ENCODE measurements around the gene GLI3.

The GLI3 gene

DNA sequence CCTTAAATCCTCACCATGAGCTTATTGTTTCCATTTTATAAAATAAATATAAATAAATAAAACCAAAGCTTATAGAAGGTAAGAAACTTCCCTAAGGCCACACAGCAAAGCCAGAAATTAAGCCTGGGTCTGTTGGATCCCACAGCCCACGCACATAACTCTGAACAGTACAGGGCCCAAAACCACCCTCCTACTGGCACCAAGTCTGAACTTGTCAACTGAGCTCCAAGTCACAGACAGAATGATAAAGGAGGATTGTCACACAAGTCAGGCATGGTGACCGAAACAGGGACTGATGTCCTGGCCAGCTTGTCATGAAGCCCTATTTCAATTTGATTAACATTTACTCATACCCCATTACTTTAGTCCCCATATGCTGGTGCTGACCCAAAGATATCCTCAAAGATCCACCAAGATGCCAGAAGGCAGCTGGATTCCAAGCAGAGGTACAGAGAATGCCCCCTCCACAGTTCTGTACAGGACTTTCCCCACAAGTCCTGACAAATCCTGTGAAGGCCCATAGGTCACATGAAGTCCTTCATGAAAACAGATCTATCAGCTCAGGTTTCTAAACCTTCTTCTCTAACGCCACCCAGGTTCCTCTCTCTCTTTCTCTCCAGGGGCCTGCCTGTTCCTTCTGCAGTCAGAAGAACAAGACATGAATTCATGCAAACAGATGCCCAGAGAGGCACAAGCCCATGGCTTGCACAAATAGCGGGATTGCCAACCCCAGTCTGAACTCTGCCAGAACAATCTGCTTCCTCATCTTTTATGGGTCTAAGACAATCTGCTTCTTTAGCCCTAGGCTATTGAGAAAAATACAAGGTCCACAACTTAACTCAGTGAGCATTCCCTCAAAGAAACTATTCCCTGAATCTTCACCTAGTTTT is 60.9 kb downstream of the GLI3 start:
- peak overlapping the region; percentile 62 for H3K27ac ChIP-seq

DNA sequence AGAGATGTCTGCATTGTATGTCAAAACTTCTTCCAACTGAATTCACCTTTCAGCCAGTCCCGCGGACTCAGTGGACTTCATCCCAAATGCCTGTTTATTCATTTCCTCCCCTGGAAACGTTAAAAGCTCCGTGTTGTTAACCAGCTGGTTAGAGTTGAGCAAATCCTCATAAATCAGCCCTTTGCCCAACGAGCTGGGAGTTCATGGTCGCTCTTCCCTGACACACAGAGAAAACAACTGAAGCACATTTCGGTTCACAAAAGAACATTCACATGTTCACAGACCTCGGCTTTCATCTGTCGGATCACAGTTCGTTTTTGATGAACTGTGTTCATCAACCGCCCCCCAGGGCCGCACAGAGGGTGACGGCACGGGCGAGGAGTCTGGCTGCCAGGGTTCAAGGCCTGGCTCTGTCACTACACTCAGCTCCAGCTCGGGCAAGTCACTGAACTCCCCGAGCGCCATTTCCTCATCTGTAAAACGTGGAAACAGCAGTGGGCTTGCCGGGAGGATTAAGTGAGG is 62.6 kb downstream of the GLI3 start:
- TF ChIP-seq, protein P1, sequence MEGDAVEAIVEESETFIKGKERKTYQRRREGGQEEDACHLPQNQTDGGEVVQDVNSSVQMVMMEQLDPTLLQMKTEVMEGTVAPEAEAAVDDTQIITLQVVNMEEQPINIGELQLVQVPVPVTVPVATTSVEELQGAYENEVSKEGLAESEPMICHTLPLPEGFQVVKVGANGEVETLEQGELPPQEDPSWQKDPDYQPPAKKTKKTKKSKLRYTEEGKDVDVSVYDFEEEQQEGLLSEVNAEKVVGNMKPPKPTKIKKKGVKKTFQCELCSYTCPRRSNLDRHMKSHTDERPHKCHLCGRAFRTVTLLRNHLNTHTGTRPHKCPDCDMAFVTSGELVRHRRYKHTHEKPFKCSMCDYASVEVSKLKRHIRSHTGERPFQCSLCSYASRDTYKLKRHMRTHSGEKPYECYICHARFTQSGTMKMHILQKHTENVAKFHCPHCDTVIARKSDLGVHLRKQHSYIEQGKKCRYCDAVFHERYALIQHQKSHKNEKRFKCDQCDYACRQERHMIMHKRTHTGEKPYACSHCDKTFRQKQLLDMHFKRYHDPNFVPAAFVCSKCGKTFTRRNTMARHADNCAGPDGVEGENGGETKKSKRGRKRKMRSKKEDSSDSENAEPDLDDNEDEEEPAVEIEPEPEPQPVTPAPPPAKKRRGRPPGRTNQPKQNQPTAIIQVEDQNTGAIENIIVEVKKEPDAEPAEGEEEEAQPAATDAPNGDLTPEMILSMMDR (conservative IDR thresholded peaks at IDR 0.05): no peak
- H3K27ac ChIP-seq: no peak overlapping the region

More for the DNA sequence above, 60.9 kb downstream of the GLI3 start:
- TF ChIP-seq, protein P1 (conservative IDR thresholded peaks at IDR 0.05): no peak

DNA sequence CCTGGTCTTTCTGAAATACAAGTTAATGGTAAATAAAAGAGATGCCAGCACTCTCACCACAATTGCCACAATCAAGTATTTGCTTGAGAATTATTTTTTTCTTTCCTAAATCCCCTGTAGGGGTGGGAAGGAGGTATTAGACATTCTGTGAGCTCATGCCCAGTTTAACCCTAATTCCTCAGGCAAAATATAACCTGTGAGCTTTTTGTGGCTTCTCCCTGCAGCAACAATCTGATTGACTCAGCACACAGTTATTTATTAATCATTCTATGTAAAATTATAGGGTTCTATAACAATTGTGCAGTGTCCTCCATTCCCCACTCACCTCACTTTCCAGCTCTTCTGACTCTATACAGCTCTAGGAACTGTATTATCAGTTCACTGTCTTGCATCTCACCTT is 66.3 kb downstream of the GLI3 start:
- no peak overlapping the region for H3K27ac ChIP-seq
- TF ChIP-seq, protein P1 (conservative IDR thresholded peaks at IDR 0.05): no peak

DNA sequence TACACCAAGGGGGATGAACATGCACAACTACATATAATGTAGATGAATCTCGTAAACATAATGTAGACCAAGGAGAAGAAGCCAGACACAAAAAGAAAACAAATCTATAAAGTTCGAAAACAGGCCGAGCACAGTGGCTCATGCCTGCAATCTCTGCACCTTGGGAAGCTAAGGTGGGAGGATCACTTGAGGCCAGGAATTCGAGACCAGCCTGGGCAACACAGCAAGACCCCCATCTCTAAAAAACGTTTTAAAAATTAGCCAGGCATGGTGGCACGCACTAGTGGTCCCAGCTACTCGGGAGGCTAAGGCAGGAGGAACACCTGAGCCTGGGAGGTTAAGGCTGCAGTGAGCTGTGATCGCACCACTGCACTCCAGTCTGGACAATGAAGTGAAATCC is 68.5 kb downstream of the GLI3 start:
- TF ChIP-seq, protein P1 (conservative IDR thresholded peaks at IDR 0.05): no peak
- peak overlapping the region; percentile 84 for H3K27ac ChIP-seq

DNA sequence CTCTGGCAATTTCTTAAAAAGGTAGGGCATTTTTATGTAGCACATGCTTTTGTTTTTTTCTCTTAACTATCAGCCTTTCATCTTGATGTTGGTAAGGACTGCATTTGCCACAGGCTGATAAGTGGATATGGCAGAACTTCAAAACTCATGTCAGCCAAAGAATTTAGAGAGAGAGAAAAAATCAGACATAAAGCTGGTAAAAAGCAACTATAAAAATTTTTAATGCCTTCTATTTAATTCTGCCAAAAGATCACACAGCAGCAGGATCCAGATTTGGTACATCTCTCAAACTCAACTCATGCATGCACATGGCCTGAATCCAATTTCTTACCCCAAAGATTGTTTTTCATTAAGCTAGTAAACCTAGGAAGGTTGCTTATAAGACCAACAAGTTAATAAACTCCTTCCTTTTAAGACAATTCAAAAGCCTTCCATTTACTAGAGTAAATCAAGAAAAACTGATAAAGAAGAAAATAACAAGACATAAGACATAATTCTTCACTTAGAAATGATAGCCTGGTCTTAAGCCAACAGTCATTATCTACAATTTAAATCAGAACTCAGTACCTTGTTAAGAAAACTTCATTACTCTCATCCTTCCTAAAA is 69.3 kb downstream of the GLI3 start:
- H3K27ac ChIP-seq: peak overlapping the region; percentile 84
- TF ChIP-seq, protein P1 (conservative IDR thresholded peaks at IDR 0.05): no peak

DNA sequence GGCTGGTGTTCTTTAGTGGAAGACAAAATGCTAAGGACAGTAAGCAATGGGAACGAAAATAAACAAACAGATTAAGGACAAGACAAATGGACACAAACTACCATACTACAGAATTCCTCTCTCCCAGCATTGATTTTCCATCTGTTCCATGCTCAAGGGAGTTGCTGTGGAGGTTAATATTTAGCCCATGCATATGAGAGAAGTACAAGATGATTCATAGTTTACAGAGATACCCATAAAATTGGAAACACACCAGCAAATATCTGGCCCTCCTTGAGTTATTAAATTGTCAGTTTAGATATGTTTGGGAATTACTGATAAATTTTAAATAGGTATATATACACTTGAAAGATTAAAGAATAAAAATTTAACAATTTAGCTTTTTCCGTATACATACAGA is 69.8 kb downstream of the GLI3 start:
- TF ChIP-seq, protein P1 (conservative IDR thresholded peaks at IDR 0.05): no peak

DNA sequence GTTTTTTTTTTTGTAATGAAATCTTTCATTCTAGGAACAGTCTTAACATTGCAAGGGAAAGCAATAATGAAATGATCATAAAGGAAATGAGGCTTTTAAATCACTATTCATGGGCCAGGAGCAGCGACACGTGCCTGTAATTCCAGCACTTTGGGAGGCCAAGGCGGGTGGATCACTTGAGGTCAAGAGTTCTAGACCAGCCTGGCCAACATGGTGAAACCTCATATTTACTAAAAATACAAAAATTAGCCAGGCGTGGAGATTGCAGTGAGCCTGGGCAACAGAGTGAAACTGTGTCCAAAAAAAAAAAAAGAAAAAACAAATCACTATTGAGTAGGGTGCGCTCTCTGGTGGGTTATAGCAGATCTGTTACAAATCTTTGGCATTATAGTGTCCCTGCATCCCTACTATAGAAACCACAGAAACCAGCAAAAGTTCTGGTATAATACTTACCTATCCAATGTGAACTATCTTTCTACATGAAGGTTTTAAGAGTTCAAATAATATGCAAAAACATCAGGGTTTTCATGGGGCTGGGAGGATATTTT is 72.1 kb downstream of the GLI3 start:
- no peak overlapping the region; the same call in 1 of the 2 replicates for H3K27ac ChIP-seq
- TF ChIP-seq, protein P1 (conservative IDR thresholded peaks at IDR 0.05): no peak

More for the DNA sequence above, 69.8 kb downstream of the GLI3 start:
- peak overlapping the region; percentile 84 for H3K27ac ChIP-seq

All from VCaP (cell line).